ENCODE measurements around the gene XRCC4. TPM values are rescaled to one million over a fixed set of nuclear protein-coding genes. Genes with fewer than 3 reads are reported as not detected.

Gene XRCC4
- total and polyA plus RNA-seq, 9 of the 15 experiments (the other 6 are each of a cell fraction or from before 2014, with no cell fraction given) = 13.6 to 61.6 (median 22.4) TPM

GRCh38 chr5:83042507-83042906 lies 34.8 kb upstream of the XRCC4 start (continued):
- TF ChIP-seq ZNF134 (CRISPR knock-in tag; conservative IDR thresholded peaks at IDR 0.05) = no peak
- TF ChIP-seq HDGF (IDR thresholded peaks at IDR 0.05) = no peak
- TF ChIP-seq CREM (IDR thresholded peaks at IDR 0.05; ENCODE audit: low read depth) = no peak
- TF ChIP-seq SAFB2 (IDR thresholded peaks at IDR 0.05; ENCODE audit: borderline replicate concordance, low read depth, low read length, severe bottlenecking) = no peak
- TF ChIP-seq SAFB (IDR thresholded peaks at IDR 0.05; ENCODE audit: borderline replicate concordance, low read depth, low read length) = no peak
- TF ChIP-seq SAP30 (IDR thresholded peaks at IDR 0.05; ENCODE audit: borderline replicate concordance, insufficient read depth, low read depth, low read length, poor library complexity, severe bottlenecking) = no peak
- TF ChIP-seq CSDE1 (IDR thresholded peaks at IDR 0.05) = no peak
- no peak for TF ChIP-seq CBFB (CRISPR knock-in tag; IDR thresholded peaks at IDR 0.05)

- no peak overlapping the region for H3K9ac ChIP-seq (ENCODE audit: insufficient read depth in 1 of 2, low read depth in 2 of 2, low read length in 2 of 2)
- H3K79me2 ChIP-seq (ENCODE audit: control insufficient read depth, insufficient read depth, low read length) = no peaks in the 10 kb centered on the region
- no peaks in the 10 kb centered on the region for H3K4me1 ChIP-seq (replicated peaks in 1 of 2; ENCODE audit: control insufficient read depth in 2 of 2, insufficient read depth in 2 of 2, low read length in 2 of 2)
- no peak for DNase-seq (ENCODE audit: extremely low read depth in 1 of 4, low spot score in 3 of 4)
- no peak for ATAC-seq
- no peaks in the 10 kb centered on the region for H3K36me3 ChIP-seq (ENCODE audit: control insufficient read depth, insufficient read depth, low read length)
- WGBS (ENCODE audit: insufficient coverage, low coverage, missing lambda C conversion rate) = 40% methylated on average over 2 of the region's 2 CpGs
- H4K20me1 ChIP-seq (replicated peaks; ENCODE audit: control insufficient read depth, insufficient read depth, low read length) = no peaks in the 10 kb centered on the region
- no peak for FAIRE-seq
- in situ Hi-C loops (cut with MboI) = no loop called here
- no peaks in the 10 kb centered on the region for H3K9me1 ChIP-seq (ENCODE audit: control insufficient read depth, insufficient read depth, low read length)
- ChIA-PET CTCF (ENCODE audit: low intra/inter-chr PET ratio) (no interaction called here), POLR2A (no interaction called here)
- H3K27me3 ChIP-seq (ENCODE audit: control insufficient read depth in 2 of 2, insufficient read depth in 2 of 2, low read length in 2 of 2) = no peaks in the 10 kb centered on the region
- intact Hi-C loops (cut with micrococcal nuclease) = no loop called here
- H3K4me3 ChIP-seq = no peak overlapping the region
- no peaks in the 10 kb centered on the region for H3K9me3 ChIP-seq (replicated peaks; ENCODE audit: control insufficient read depth, insufficient read depth, low read depth, low read length)
- H3K4me2 ChIP-seq (ENCODE audit: insufficient read depth, low read length) = no peak overlapping the region
- H3K27ac ChIP-seq (ENCODE audit: extremely low read depth, low read depth, low read length) = no peak overlapping the region
- H2AFZ ChIP-seq (ENCODE audit: low read depth, low read length) = no peak overlapping the region
- BruUV-seq (replicated peaks) = no TSS peak
- TF ChIP-seq ZNF239 (CRISPR knock-in tag; IDR thresholded peaks at IDR 0.05) (no peak), PREB (CRISPR knock-in tag; IDR thresholded peaks at IDR 0.05) (no peak), GTF3C2 (IDR thresholded peaks at IDR 0.05; ENCODE audit: borderline replicate concordance, extremely low read depth, insufficient read length) (no peak), NR4A1 (CRISPR knock-in tag; IDR thresholded peaks at IDR 0.05) (no peak), NR4A1 (tag; IDR thresholded peaks at IDR 0.05) (no peak), ZNF41 (CRISPR knock-in tag; conservative IDR thresholded peaks at IDR 0.05) (no peak), CHCHD3 (CRISPR knock-in tag; IDR thresholded peaks at IDR 0.05) (no peak), SREBF2 (CRISPR knock-in tag; IDR thresholded peaks at IDR 0.05) (no peak), CLOCK (CRISPR knock-in tag; IDR thresholded peaks at IDR 0.05; ENCODE audit: borderline replicate concordance) (no peak)
Observed at GRCh38 chr5:83044926-83045325, 32.4 kb upstream of the XRCC4 start.
